ENCODE results near the gene SOX10.

The SOX10 gene

GRCh38 chr22:38005943-38006342, 21.6 kb upstream of the SOX10 start:
- no peak for TF ChIP-seq CTCF (IDR thresholded peaks at IDR 0.05; ENCODE audit: control extremely low read depth, extremely low read depth, low read depth, missing control alignments)
- ChIA-PET CTCF (interaction anchor here (2.0 kb wide), 1 partner anchor 11 kb away, joined by 5 read pairs; no protein-coding TSS in a partner anchor), POLR2A (no interaction called here)
- DNase-seq (ENCODE audit: extremely low spot score): no peak

DNA sequence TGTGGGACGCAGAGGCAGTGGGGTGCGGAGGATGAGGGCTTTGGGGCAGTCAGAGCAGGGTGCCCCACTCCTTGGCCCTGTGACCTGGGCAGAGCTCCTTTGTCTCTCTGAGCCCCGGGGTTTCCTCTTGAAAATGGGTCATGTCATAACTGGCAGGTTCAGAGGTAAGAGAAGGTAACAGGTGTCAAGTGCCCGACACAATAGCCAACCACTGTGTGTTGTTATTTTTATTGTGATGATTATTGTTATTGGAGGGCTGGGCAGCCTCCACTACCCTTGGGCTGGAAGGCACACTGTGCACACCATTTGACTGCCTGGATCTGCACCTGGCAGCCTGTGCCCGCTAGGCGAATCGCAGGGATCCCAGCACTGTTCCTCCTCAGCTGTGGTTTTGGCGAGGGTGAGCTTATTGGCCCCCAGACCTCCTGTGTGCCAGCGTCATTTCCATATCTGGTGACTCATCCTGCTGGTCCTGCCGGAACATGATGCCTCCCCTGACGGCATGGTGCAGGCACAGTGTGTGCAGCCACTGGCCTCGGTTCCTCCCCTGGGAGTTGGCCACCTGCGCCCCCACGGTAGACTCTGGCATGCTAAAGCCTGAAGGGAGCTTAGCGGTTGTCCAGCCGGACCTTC, 15.4 kb upstream of the SOX10 start:
- no peak for DNase-seq (ENCODE audit: extremely low spot score)
- POLR2A ChIA-PET: no interaction called here
- TF ChIP-seq CTCF (IDR thresholded peaks at IDR 0.05; ENCODE audit: control extremely low read depth, extremely low read depth, low read depth, missing control alignments): no peak
- CTCF ChIA-PET: interaction anchor here (1.6 kb wide), 1 partner anchor 12 kb away, joined by 3 read pairs; no protein-coding TSS in a partner anchor

DNA sequence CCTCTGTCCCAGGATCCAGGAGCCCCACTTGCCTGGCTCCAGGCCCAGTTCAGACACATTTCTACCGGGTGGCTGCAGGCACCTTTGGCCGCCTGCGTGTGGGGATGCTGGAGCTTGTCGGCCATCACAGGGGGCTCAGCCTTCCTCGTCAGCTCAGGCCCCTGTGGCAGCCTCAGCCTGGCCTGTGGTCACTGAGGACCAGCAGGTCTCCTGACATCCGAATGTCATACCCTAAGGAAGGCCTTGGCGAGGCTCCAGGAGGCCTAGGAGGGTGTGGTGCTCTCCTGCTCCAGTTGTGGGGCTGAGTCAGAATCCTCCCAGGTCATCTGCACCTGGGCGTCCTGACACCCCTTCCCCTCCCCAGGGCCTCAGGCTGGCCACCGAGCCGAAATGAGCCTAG, 14.9 kb upstream of the SOX10 start:
- CTCF ChIA-PET: interaction anchor here (1.6 kb wide), 1 partner anchor 13 kb away, joined by 3 read pairs; no protein-coding TSS in a partner anchor
- TF ChIP-seq CTCF (IDR thresholded peaks at IDR 0.05; ENCODE audit: control extremely low read depth, extremely low read depth, low read depth, missing control alignments): no peak
- no peak for DNase-seq (ENCODE audit: extremely low spot score)
- POLR2A ChIA-PET: no interaction called here

DNA sequence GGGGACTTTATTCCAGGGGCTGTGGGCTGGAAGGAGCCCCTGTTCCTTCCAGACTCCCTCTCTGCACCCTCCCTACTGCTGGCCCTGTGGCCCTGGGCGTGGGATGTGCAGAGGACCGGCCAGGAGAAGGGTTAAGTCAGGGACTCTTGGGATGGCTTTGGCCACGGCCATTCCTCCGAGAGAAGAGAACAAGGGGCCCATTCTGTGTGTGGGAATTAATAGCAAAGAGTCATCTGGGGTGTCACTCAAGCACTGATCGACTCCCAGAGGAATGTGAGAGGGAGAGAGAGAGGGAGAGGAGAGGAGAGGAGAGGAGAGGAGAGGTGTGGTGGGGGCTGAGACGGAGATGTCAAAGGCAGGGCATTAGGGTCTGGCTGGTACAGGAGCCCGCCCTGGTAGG, 14.2 kb upstream of the SOX10 start:
- ChIA-PET CTCF (no interaction called here), POLR2A (no interaction called here)
- TF ChIP-seq CTCF (IDR thresholded peaks at IDR 0.05; ENCODE audit: control extremely low read depth, extremely low read depth, low read depth, missing control alignments): no peak
- no peak for DNase-seq (ENCODE audit: extremely low spot score)

- no peak for TF ChIP-seq CTCF (IDR thresholded peaks at IDR 0.05; ENCODE audit: control extremely low read depth, extremely low read depth, low read depth, missing control alignments)
- DNase-seq (ENCODE audit: extremely low spot score): no peak
- ChIA-PET POLR2A (no interaction called here), CTCF (interaction anchor here (1.8 kb wide), 1 partner anchor 56 kb away, joined by 6 read pairs; no protein-coding TSS in a partner anchor)
Measured at GRCh38 chr22:37996515-37997246, 12.3 kb upstream of the SOX10 start.

DNA sequence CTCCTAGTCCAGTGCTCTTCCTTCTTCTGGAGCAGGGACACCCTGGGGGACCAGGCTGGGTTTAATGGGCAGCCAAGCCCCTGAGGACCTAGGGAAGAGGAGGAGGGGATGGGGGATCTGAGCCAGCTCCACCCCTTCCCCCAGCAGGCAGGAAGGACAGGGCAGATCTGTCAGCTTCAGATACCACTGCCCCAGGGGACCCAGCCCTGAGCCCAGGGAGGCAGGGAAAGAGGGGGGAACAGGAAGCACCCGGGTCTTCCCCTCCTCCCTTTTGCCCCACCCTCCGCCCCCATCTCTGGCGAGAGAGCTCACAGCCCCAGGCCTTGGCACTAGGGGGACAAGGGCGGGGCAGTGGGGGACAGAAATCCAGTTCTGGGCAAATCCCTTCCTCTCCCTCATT, 11.7 kb upstream of the SOX10 start:
- TF ChIP-seq CTCF (IDR thresholded peaks at IDR 0.05; ENCODE audit: control extremely low read depth, extremely low read depth, low read depth, missing control alignments): no peak
- DNase-seq (ENCODE audit: extremely low spot score): no peak
- CTCF ChIA-PET: interaction anchor here (1.8 kb wide), 2 partner anchors 10 to 57 kb away, joined by 5 to 6 read pairs; no protein-coding TSS in a partner anchor
- POLR2A ChIA-PET: interaction anchor here (0.6 kb wide), 1 partner anchor 9 kb away, joined by 3 read pairs; no protein-coding TSS in a partner anchor
